GM12873 (cell line): Measurements from ENCODE around the gene RCC1.

Experiments
- TF ChIP-seq, protein P1 (sequence below): IDR thresholded peaks from 2 replicates; pipeline ENCODE4 v1.5.1; 2012; ENCODE audit warnings: low read depth, mild to moderate bottlenecking, moderate library complexity, low read length, control low read depth; ENCODE audit not compliant: insufficient read depth; ENCODE audit errors: missing control alignments

RCC1 gene

DNA sequence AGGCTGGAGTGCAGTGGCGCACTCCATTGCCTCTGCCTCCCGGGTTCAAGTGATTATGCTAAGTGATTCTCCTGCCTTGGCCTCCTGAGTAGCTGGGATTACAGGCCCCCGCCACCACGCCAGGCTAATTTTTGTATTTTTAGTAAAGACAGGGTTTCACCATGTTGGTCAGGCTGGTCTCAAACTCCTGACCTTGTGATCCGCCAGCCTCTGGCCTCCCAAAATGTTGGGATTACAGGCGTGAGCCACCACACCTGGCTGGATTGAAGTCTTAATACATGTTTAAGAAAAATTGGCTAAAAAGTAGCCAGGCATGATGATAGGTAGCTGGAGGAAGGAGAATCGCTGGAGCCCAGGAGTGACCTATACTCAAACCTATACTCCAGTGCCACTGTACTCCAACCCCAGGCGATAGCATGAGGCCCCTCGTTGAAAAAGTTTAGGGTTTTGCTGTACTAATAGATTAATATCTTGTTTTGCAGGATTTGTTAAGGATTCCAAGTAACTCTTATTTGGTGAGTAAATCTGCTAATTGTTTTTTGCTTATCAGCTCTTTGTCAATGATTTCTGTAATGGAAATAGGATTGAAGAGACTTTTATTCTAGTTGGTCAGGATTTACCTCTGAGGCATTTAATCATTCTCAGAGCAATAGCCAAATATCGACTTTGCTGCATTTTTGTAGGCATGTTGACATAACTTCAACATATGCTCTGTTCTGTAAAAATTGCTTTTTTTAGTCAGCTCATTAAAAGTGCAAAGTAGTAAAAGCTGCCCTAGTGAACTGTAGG lies 2.0 kb downstream of the RCC1 start:
- TF ChIP-seq, protein P1, sequence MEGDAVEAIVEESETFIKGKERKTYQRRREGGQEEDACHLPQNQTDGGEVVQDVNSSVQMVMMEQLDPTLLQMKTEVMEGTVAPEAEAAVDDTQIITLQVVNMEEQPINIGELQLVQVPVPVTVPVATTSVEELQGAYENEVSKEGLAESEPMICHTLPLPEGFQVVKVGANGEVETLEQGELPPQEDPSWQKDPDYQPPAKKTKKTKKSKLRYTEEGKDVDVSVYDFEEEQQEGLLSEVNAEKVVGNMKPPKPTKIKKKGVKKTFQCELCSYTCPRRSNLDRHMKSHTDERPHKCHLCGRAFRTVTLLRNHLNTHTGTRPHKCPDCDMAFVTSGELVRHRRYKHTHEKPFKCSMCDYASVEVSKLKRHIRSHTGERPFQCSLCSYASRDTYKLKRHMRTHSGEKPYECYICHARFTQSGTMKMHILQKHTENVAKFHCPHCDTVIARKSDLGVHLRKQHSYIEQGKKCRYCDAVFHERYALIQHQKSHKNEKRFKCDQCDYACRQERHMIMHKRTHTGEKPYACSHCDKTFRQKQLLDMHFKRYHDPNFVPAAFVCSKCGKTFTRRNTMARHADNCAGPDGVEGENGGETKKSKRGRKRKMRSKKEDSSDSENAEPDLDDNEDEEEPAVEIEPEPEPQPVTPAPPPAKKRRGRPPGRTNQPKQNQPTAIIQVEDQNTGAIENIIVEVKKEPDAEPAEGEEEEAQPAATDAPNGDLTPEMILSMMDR, result no peak

DNA sequence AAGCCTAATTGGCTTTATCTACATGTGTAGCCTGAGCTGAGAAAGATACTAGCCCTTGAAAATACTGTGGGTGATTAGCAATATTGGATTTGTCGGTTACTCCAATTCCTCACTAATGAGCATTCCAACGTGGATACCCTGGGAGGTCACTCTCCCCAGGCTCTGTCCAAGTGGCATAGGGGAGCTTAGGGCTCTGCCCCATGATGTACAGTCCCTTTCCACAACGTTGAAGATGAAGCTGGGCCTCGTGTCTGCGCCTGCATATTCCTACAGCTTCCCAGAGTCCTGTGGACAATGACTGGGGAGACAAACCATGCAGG lies 2.6 kb downstream of the RCC1 start:
- TF ChIP-seq, protein P1, result no peak

DNA sequence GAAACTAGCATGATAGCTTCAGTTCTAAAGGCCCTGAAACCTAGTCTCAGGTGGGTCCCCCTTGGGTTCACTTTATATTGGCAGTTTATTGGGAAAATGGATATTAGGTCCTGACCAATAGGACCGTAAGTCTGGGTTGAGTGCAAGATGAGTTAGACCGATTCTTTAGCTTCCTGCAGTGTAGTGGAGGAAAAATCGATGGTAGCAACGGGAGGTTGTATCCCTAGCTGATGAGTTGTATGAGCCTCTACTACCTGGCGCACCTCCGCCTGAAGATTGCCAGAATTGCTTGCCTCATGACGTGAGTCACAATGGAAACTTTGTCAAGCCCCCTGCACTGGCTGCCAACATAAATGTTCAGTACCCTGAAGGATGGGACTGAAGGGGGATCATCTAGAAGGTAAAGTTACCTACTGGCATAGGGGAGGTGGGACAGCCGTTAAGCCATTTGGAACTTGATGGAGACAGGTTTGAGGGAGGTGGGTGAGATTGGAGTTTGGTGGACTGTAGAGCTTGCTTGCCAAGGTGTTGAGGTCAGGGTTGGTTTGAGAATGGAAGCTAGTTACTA lies 3.9 kb downstream of the RCC1 start:
- TF ChIP-seq, protein P1, result no peak

DNA sequence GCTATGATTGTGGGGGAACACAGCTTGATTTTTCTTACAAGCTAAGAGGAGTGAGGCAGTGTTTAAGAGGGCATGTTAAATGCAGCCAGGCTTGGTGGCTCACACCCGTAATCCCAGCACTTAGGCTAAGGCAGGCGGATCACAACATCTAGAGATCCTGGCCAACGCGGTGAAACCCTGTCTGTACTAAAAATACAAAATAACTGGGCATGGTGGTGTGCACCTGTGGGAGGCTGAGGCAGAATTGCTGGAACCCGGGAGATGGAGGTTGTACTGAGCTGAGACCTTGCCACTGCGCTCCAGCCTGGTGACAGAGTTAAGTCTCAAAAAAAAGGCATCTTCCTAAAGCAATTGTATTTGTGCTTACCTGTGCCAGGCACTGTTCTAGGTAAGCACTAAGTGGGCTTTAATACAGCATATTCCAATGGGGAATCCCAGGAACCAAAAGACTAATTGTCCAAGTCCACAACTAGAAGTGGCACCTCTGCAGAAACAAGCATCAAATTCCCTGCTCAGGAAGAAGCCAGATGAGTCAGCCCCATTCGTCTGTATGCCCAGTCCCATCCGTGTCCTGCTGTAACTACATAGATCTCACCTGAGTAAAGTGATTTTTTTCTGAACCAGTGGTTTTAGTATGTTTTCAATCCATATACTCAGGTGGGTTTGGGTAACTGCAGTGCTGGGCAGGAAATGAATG lies 4.6 kb downstream of the RCC1 start:
- TF ChIP-seq, protein P1, result no peak

DNA sequence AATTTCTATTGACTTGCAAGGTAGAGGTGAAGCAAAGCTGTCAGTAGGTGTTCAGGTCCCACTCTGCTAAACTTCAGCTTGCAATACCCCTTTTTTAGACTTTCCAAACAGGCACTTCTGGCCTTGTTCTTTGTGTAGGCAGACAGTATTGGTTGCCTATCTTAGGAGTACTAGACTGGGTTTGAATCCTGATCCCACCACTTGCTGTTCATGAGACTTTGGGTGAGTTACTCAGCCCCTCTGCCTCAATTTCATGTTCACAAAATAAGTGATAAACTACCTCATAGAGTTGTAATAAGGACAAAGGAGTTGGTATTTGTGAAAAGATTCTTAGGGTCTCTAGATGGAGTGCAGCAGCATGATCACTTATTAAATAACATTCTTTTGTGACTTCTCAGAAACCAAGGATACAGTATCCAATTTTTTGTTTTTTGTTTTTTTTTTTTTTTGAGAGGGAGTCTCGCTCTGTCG lies 5.2 kb downstream of the RCC1 start:
- TF ChIP-seq, protein P1, result no peak

DNA sequence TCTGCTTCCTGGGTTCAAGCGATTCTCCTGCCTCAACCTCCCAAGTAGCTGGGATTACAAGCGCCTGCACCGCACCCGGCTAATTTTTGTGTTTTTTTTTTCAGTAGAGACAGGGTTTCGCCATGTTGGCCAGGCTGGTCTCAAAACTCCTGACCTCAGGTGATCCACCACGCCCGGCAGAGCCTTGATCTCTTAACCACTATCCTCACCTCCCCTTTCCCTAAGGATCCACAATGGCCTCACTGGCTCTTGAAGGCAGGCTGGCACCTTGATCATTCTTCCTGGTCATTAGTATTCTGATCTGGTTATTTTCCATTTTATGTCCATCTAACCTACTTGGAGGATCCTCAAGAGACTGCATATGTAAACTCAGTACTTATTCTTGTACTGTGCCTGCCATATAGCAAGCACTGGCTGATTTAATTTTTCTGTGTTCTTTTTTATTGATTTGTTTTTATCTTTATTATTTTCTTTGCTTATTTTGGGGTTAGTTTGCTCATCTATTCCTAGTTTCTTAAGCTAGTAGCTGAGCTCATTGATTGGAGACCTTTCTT lies 6.3 kb downstream of the RCC1 start:
- TF ChIP-seq, protein P1, result no peak

DNA sequence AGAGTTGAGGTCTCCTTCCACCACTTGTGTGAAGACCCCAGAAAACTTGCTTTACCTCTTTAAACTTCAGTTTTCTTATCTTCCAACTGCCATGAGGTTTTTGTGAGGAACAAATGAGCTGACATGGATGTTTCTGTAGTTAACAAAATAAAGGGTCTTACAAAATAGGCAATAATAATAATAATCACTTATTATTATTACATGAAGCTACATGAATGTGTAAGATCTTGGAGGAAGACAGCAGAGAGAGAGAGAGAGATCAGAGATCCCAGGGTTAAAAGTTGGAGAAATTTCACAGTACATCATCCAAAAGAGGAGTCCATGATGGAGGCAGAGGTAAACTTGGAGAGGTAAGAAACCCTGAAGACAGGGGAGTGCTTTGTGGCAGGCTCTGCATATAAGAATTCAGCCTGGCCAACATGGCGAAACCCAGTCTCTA lies 10.7 kb downstream of the RCC1 start:
- TF ChIP-seq, protein P1, result no peak
